Trophoblast cell (in vitro differentiated cells and primary cell): Measurements from ENCODE around the gene UNC79.

Source experiments
- DNase-seq, 2 donors: peaks; one replicate each; pipeline ENCODE4 v3.0.0-alpha.2; 2016
- H2AFZ ChIP-seq: 2 replicates; pipeline ENCODE4 v1.6.1; 2013; ENCODE audit warnings: low read length, moderate library complexity, mild to moderate bottlenecking; ENCODE audit not compliant: insufficient read depth, poor library complexity
- H2AK5ac ChIP-seq: 2 replicates; pipeline ENCODE4 v1.6.1; 2013; ENCODE audit warnings: mild to moderate bottlenecking, low read length
- H2BK120ac ChIP-seq: 2 replicates; pipeline ENCODE4 v1.6.1; 2013; ENCODE audit warnings: low read length, mild to moderate bottlenecking, moderate library complexity; ENCODE audit not compliant: insufficient read depth, poor library complexity
- H2BK12ac ChIP-seq: 2 replicates; pipeline ENCODE4 v1.6.1; 2013; ENCODE audit warnings: mild to moderate bottlenecking, low read length, moderate library complexity
- H2BK5ac ChIP-seq: 2 replicates; pipeline ENCODE4 v1.6.1; 2013; ENCODE audit warnings: low read length, low read depth, moderate library complexity, mild to moderate bottlenecking; ENCODE audit not compliant: poor library complexity
- H3K14ac ChIP-seq: 2 replicates; pipeline ENCODE4 v1.6.1; 2013; ENCODE audit warnings: mild to moderate bottlenecking, low read length
- H3K18ac ChIP-seq: 2 replicates; pipeline ENCODE4 v1.6.1; 2013; ENCODE audit warnings: mild to moderate bottlenecking, low read length
- H3K23ac ChIP-seq: 2 replicates; pipeline ENCODE4 v1.6.1; 2013; ENCODE audit warnings: low read length
- H3K27ac ChIP-seq: 2 replicates; pipeline ENCODE4 v1.5.1; 2013; ENCODE audit warnings: low read depth, mild to moderate bottlenecking, inconsistent platforms, low read length, moderate library complexity
- H3K27me3 ChIP-seq: 2 replicates; pipeline ENCODE4 v1.6.1; 2013; ENCODE audit warnings: inconsistent platforms, mild to moderate bottlenecking, low read length, moderate library complexity; ENCODE audit not compliant: insufficient read depth
- H3K36me3 ChIP-seq, 2 experiments: 1 replicate in 1 of 2; 2 replicates in 1 of 2; pipeline ENCODE4 v1.6.1; 2013; ENCODE audit warnings: low read length in 2 of 2, mild to moderate bottlenecking in 2 of 2, moderate library complexity in 1 of 2; ENCODE audit not compliant: insufficient read depth in 2 of 2, control insufficient read depth in 1 of 2
- H3K4ac ChIP-seq: 2 replicates; pipeline ENCODE4 v1.6.1; 2013; ENCODE audit warnings: low read depth, mild to moderate bottlenecking, low read length, moderate library complexity
- H3K4me1 ChIP-seq, 2 experiments: 1 replicate in 1 of 2; 2 replicates in 1 of 2; pipeline ENCODE4 v1.6.1; 2013; ENCODE audit warnings: low read length in 2 of 2, mild to moderate bottlenecking in 2 of 2, moderate library complexity in 1 of 2; ENCODE audit not compliant: insufficient read depth in 2 of 2, control insufficient read depth in 1 of 2
- H3K4me2 ChIP-seq: 2 replicates; pipeline ENCODE4 v1.6.1; 2013; ENCODE audit warnings: inconsistent platforms, mild to moderate bottlenecking, low read length, moderate library complexity
- H3K4me3 ChIP-seq: 2 replicates; pipeline ENCODE4 v1.5.1; 2013; ENCODE audit warnings: mild to moderate bottlenecking, low read depth, low read length, inconsistent platforms
- H3K79me1 ChIP-seq: one replicate; pipeline ENCODE4 v1.6.1; 2013; ENCODE audit warnings: low read length
- H3K79me2 ChIP-seq: 2 replicates; pipeline ENCODE4 v1.6.1; 2013; ENCODE audit warnings: low read length, mild to moderate bottlenecking; ENCODE audit not compliant: control insufficient read depth, insufficient read depth, poor library complexity
- H3K9ac ChIP-seq: 2 replicates; pipeline ENCODE4 v1.6.1; 2013; ENCODE audit warnings: mild to moderate bottlenecking, low read length
- H3K9me3 ChIP-seq: 2 replicates; pipeline ENCODE4 v1.6.1; 2013; ENCODE audit warnings: low read depth, mild to moderate bottlenecking, control low read depth, inconsistent platforms, low read length; ENCODE audit not compliant: insufficient read depth
- H4K12ac ChIP-seq: 2 replicates; pipeline ENCODE4 v1.6.1; 2013; ENCODE audit warnings: low read depth, mild to moderate bottlenecking, low read length, moderate library complexity
- H4K8ac ChIP-seq: 2 replicates; pipeline ENCODE4 v1.6.1; 2013; ENCODE audit warnings: low read depth, mild to moderate bottlenecking, low read length, moderate library complexity
- H4K91ac ChIP-seq: one replicate; pipeline ENCODE4 v1.6.1; 2013; ENCODE audit warnings: low read depth, mild to moderate bottlenecking, low read length, moderate library complexity
- WGBS: extraction: QIAGEN DNeasy Blood & Tissue Kit; methylation state at CpG from one replicate; pipeline ENCODE4 v1.1.7; 2013; ENCODE audit warnings: missing lambda C conversion rate; ENCODE audit not compliant: insufficient read length, insufficient coverage; ENCODE audit errors: extremely low coverage; 5-methylcytosine and 5-hydroxymethylcytosine counted together

UNC79 gene

DNA sequence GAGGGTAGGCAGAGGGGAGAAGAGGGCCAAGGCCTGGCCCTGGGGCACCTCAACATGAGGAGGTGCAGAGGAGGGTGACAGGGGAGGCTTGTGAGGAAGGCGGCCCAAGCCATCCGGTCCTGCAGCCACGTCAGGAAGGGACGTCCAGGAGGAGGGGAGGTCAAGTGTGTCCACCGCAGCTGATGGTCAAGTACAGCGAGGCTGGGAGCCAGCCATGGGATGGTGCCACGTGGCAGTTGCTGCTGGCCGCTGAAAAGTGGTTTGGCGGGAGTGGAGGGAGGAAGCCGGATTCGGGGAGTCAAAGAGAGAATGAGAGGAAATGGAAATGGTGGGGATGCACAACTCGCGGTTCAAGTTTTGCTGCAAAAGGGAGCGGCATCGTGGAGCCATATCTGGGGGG, 316.4 kb downstream of the UNC79 start:
- H4K91ac ChIP-seq = no peak overlapping the region
- H3K27me3 ChIP-seq = no peaks in the 10 kb centered on the region
- no peak overlapping the region for H2BK120ac ChIP-seq
- no peak overlapping the region for H3K4me3 ChIP-seq
- H3K4me1 ChIP-seq = peaks cover 18 to 28% of the 10 kb centered on the region in 2 experiments
- peaks cover 2% of the 10 kb centered on the region for H3K79me1 ChIP-seq
- H4K12ac ChIP-seq = no peak overlapping the region
- H3K14ac ChIP-seq = no peak overlapping the region
- H3K4me2 ChIP-seq = no peak overlapping the region
- H3K79me2 ChIP-seq = no peaks in the 10 kb centered on the region
- H3K27ac ChIP-seq = no peak overlapping the region
- H3K4ac ChIP-seq = no peak overlapping the region
- no peaks in the 10 kb centered on the region for H3K9me3 ChIP-seq
- no peak for DNase-seq
- no peak overlapping the region for H3K18ac ChIP-seq
- peak overlapping the region; percentile 1 for H2BK12ac ChIP-seq
- H2AFZ ChIP-seq = no peak overlapping the region
- no peak overlapping the region for H3K23ac ChIP-seq
- H2BK5ac ChIP-seq = no peak overlapping the region
- no peak overlapping the region for H3K9ac ChIP-seq
- H3K36me3 ChIP-seq = no peaks in the 10 kb centered on the region
- no peak overlapping the region for H4K8ac ChIP-seq
- no peak overlapping the region for H2AK5ac ChIP-seq
- no CpG with 5 or more reads among the region's 15 CpGs for WGBS

DNA sequence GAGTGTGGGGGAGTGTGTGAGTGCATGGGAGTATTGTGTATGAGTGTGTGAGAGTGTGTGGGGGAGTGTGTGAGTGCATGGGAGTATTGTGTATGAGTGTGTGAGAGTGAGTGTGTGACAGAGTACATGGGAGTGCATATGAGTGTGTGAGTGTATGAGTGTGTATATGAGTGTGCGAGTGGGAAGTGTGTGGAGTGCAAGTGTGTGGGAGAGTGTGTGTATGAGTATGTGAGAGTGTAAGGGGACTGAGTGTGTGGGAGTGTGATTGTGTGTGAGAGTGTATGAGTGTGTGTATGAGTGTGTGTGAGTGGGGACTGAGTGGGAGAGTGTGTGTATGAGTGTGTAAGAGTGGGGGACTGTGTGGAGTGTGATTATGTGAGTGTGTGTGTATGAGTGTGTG, 316.8 kb downstream of the UNC79 start:
- no peak overlapping the region for H3K27ac ChIP-seq
- H3K36me3 ChIP-seq = no peaks in the 10 kb centered on the region
- H3K79me1 ChIP-seq = peaks cover 2% of the 10 kb centered on the region
- no peak overlapping the region for H3K4me2 ChIP-seq
- 100% methylated on average over 1 of the region's 1 CpG for WGBS
- H3K9me3 ChIP-seq = no peaks in the 10 kb centered on the region
- H2AK5ac ChIP-seq = no peak overlapping the region
- no peak overlapping the region for H2BK5ac ChIP-seq
- no peak overlapping the region for H4K8ac ChIP-seq
- H2BK12ac ChIP-seq = no peak overlapping the region
- no peaks in the 10 kb centered on the region for H3K79me2 ChIP-seq
- H4K12ac ChIP-seq = no peak overlapping the region
- no peak overlapping the region for H2AFZ ChIP-seq
- H3K27me3 ChIP-seq = no peaks in the 10 kb centered on the region
- H3K9ac ChIP-seq = no peak overlapping the region
- peak overlapping the region; percentile 9 for H3K14ac ChIP-seq
- no peak overlapping the region for H2BK120ac ChIP-seq
- H3K4me3 ChIP-seq = no peak overlapping the region
- H3K4me1 ChIP-seq = peaks cover 18 to 28% of the 10 kb centered on the region in 2 experiments
- H3K23ac ChIP-seq = no peak overlapping the region
- H3K18ac ChIP-seq = peak overlapping the region; percentile 13
- DNase-seq = no peak
- H4K91ac ChIP-seq = peak overlapping the region; percentile 32
- H3K4ac ChIP-seq = no peak overlapping the region

DNA sequence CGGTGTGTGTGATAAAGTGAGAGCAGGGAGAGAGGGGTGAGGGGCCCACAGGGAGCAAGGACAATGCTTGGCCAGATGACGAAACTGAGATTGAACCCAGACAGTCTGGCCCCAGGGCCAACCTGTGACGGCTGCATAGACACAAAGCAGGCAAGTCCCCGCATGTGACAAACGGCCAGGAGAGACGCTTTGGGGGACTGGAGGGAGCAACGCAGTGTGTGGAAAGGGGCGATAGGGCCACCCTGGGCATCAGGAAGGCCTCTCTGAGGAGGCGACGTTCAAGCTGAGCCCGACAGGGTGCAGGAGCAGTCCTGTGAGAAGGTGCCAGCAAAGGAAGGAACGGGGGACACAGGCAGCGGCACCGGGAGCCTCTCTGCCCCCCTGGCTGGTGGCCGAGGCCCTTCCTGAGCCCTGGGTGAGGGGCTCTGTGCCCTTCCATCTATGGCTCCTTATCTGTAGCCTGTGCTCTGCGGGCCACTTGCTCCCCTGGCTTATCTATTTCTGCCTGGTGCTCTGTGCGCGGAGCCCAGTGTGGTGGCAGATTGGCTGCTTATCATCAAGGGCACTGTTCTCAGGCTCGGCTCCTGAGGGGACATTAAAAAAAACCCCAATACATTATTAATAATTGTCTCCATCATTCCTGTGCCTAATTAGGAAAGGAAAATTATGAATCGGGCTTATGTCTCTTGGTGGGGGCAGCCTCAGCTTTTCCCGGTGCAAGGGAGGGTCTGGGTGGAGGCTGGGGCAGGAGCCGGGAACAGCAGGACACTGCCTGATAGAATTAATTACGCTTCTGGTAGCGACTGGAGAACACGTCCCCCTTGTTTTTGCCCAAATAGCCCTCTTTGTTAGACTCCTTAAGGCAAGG, 317.7 kb downstream of the UNC79 start:
- Histone ChIP-seq H3K18ac (no peak overlapping the region), H2BK12ac (no peak overlapping the region), H3K27me3 (no peaks in the 10 kb centered on the region), H2AFZ (no peak overlapping the region), H3K4me3 (no peak overlapping the region), H3K4ac (no peak overlapping the region), H3K14ac (no peak overlapping the region), H3K79me2 (no peaks in the 10 kb centered on the region), H3K36me3 (no peaks in the 10 kb centered on the region), H3K9me3 (no peaks in the 10 kb centered on the region), H2AK5ac (no peak overlapping the region), H3K23ac (no peak overlapping the region), H4K12ac (no peak overlapping the region), H3K27ac (no peak overlapping the region), H3K4me1 (peaks cover 18 to 28% of the 10 kb centered on the region in 2 experiments), H3K9ac (no peak overlapping the region), H3K4me2 (peak overlapping the region; percentile 14), H2BK5ac (no peak overlapping the region), H4K8ac (no peak overlapping the region), H2BK120ac (no peak overlapping the region), H4K91ac (peak overlapping the region; percentile 0), H3K79me1 (peaks cover 2% of the 10 kb centered on the region)
- no CpG with 5 or more reads among the region's 25 CpGs for WGBS
- DNase-seq = no peak

DNA sequence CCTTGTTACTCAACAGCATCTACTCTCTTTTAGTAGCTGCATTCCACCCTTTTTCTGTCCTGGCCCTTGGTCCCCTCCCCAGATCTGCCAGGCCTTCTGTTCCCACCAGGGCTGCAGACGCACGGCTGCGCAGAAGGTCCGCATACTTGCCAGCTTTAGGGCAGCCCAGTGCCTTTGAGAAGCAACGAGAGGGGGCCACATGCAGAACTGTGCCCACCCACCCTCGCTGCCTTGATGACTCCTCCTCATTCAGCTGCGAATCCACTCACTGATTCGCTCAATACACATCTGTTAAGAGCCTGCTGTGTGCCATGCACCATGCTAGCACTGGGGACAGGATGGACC, 318.3 kb downstream of the UNC79 start:
- H2BK5ac ChIP-seq = no peak overlapping the region
- no peaks in the 10 kb centered on the region for H3K36me3 ChIP-seq
- H3K79me1 ChIP-seq = peaks cover 2% of the 10 kb centered on the region
- H3K4me1 ChIP-seq = peaks cover 18 to 28% of the 10 kb centered on the region in 2 experiments
- H3K4me2 ChIP-seq = no peak overlapping the region
- no peak overlapping the region for H2BK120ac ChIP-seq
- no peak overlapping the region for H3K14ac ChIP-seq
- H2AK5ac ChIP-seq = no peak overlapping the region
- no CpG with 5 or more reads among the region's 8 CpGs for WGBS
- no peak overlapping the region for H4K8ac ChIP-seq
- H3K79me2 ChIP-seq = no peaks in the 10 kb centered on the region
- no peak overlapping the region for H4K91ac ChIP-seq
- H3K18ac ChIP-seq = no peak overlapping the region
- H3K27me3 ChIP-seq = no peaks in the 10 kb centered on the region
- H4K12ac ChIP-seq = no peak overlapping the region
- no peaks in the 10 kb centered on the region for H3K9me3 ChIP-seq
- DNase-seq = no peak
- no peak overlapping the region for H3K27ac ChIP-seq
- no peak overlapping the region for H3K23ac ChIP-seq
- H3K4ac ChIP-seq = no peak overlapping the region
- H2AFZ ChIP-seq = no peak overlapping the region
- H3K4me3 ChIP-seq = no peak overlapping the region
- H2BK12ac ChIP-seq = no peak overlapping the region
- H3K9ac ChIP-seq = no peak overlapping the region
